ENCODE results near the gene SPOCK1. TPM values are rescaled to one million over a fixed set of nuclear protein-coding genes. Genes with fewer than 3 reads are reported as not detected.

SPOCK1 gene
- total and polyA plus RNA-seq, 9 of the 15 experiments (the other 6 are each of a cell fraction or from before 2014, with no cell fraction given) = 0.01 to 0.35 (median 0.04) TPM; not detected in 6

- H2AFZ ChIP-seq (ENCODE audit: low read depth, low read length) = no peak overlapping the region
- no peak overlapping the region for H3K4me3 ChIP-seq
- no peaks in the 10 kb centered on the region for H3K4me1 ChIP-seq (replicated peaks in 1 of 2; ENCODE audit: control insufficient read depth in 2 of 2, insufficient read depth in 2 of 2, low read length in 2 of 2)
- no peaks in the 10 kb centered on the region for H3K36me3 ChIP-seq (ENCODE audit: control insufficient read depth, insufficient read depth, low read length)
- no TSS peak for BruUV-seq (replicated peaks)
- no peak overlapping the region for H3K27ac ChIP-seq (ENCODE audit: extremely low read depth, low read depth, low read length)
- H3K27me3 ChIP-seq (ENCODE audit: control insufficient read depth in 2 of 2, insufficient read depth in 2 of 2, low read length in 2 of 2) = peaks cover 0 to 12% of the 10 kb centered on the region in 2 experiments; a peak in 2 of 5 replicates
- 0% methylated on average over 3 of the region's 3 CpGs for WGBS (ENCODE audit: insufficient coverage, low coverage, missing lambda C conversion rate)
- H3K79me2 ChIP-seq (ENCODE audit: control insufficient read depth, insufficient read depth, low read length) = no peaks in the 10 kb centered on the region
- no peak overlapping the region for H3K4me2 ChIP-seq (ENCODE audit: insufficient read depth, low read length)
- ChIA-PET POLR2A (no interaction called here), CTCF (ENCODE audit: low intra/inter-chr PET ratio) (no interaction called here)
- intact Hi-C loops (cut with micrococcal nuclease) (no loop called here), in situ Hi-C loops (cut with MboI) (no loop called here)
- no peak for FAIRE-seq
- H3K9ac ChIP-seq (ENCODE audit: insufficient read depth in 1 of 2, low read depth in 2 of 2, low read length in 2 of 2) = no peak overlapping the region
- DNase-seq (ENCODE audit: extremely low read depth in 1 of 4, low spot score in 3 of 4) = no peak
- peaks cover 3% of the 10 kb centered on the region for H3K9me1 ChIP-seq (ENCODE audit: control insufficient read depth, insufficient read depth, low read length)
- no peak for ATAC-seq
- no peaks in the 10 kb centered on the region for H4K20me1 ChIP-seq (replicated peaks; ENCODE audit: control insufficient read depth, insufficient read depth, low read length)
- no peaks in the 10 kb centered on the region for H3K9me3 ChIP-seq (replicated peaks; ENCODE audit: control insufficient read depth, insufficient read depth, low read depth, low read length)
- no peak for TF ChIP-seq THAP12 (CRISPR knock-in tag; IDR thresholded peaks at IDR 0.05)
- no peak for TF ChIP-seq ZNF75A (CRISPR knock-in tag; IDR thresholded peaks at IDR 0.05)
- no peak for TF ChIP-seq TAF7 (tag; IDR thresholded peaks at IDR 0.05)
- TF ChIP-seq BRF1 (IDR thresholded peaks at IDR 0.05; ENCODE audit: borderline replicate concordance, extremely low read depth, insufficient read length) = no peak
- TF ChIP-seq ZBTB17 (CRISPR knock-in tag; IDR thresholded peaks at IDR 0.05) = no peak
- no peak for TF ChIP-seq BCL6 (CRISPR knock-in tag; IDR thresholded peaks at IDR 0.05)
- no peak for TF ChIP-seq L3MBTL2 (IDR thresholded peaks at IDR 0.05)
- no peak for TF ChIP-seq ZNF277 (CRISPR knock-in tag; IDR thresholded peaks at IDR 0.05; ENCODE audit: borderline replicate concordance)
- TF ChIP-seq ZNF707 (CRISPR knock-in tag; conservative IDR thresholded peaks at IDR 0.05) = no peak
- TF ChIP-seq BRCA1 (IDR thresholded peaks at IDR 0.05) = no peak
- no peak for TF ChIP-seq BRCA1 (CRISPR knock-in tag; IDR thresholded peaks at IDR 0.05)
- TF ChIP-seq GATAD2B (IDR thresholded peaks at IDR 0.05; ENCODE audit: borderline replicate concordance) = no peak
- no peak for TF ChIP-seq IFI16 (CRISPR knock-in tag; IDR thresholded peaks at IDR 0.05)
- no peak for TF ChIP-seq NFIC (IDR thresholded peaks at IDR 0.05)
These were observed 133.8 kb downstream of the SPOCK1 start for GRCh38 chr5:137365126-137365865.
